ENCODE measurements around the gene ASIC4.

The ASIC4 gene

DNA sequence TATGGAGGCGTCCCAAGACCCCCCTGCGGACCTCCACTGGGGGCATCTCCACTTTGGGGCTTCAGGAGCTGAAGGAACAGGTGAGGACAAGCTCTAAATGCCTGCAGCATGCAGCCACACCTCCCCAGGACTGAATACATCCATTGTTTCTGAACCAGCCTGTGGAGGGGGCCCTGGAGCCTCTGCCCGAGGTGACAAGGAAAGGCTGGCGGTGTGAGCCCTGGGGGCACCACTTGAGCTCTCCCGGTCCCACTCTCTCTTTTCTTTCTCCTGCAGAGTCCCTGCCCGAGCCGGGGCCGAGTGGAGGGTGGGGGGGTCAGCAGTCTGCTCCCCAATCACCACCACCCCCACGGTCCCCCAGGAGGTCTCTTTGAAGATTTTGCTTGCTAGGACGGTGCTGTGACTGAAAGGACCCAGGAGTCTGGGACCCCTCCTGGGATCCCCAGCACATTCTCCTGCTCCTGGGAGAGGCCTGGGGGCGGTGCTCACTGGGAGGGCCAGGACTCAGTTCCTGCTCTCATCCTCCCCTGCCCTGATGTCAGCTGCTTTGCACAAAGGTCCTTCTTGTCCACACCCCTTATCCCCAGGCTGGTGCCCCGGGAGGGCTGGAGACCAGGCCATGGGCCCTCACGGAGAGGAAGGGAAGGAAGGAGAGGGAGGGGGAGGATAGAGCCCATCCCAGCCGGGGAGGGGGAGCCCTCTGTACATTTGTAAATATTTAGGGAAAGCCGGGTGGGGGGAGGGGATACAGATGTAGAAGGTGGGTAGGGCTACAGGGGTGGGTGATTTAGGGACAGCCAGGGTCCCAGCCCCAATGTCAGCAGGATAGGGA is 23.6 kb downstream of the ASIC4 start:
- H3K27me3 ChIP-seq (ENCODE audit: control insufficient read depth in 3 of 3, insufficient read depth in 3 of 3, low read depth in 1 of 3, low read length in 3 of 3), result peaks cover 0 to 21% (median 10%) of the 10 kb centered on the region in 3 experiments
- DNase-seq (ENCODE audit: low spot score), result no peak
- peak overlapping the region; percentile 82 for H2BK15ac ChIP-seq (ENCODE audit: low read length)
- H3K14ac ChIP-seq (ENCODE audit: low read length), result no peak overlapping the region
- no peak overlapping the region for H2AFZ ChIP-seq (ENCODE audit: low read length)
- H3K36me3 ChIP-seq (replicated peaks in 1 of 2; ENCODE audit: control insufficient read depth in 2 of 2, insufficient read depth in 2 of 2, low read length in 2 of 2), result peaks cover 13 to 32% of the 10 kb centered on the region in 2 donors
- peaks cover 18 to 23% of the 10 kb centered on the region in 2 donors for H3K4me1 ChIP-seq (ENCODE audit: control insufficient read depth in 2 of 2, insufficient read depth in 1 of 2, low read depth in 1 of 2, low read length in 2 of 2)
- WGBS, 2 donors (ENCODE audit: extremely low coverage in 2 of 2, insufficient read length in 2 of 2, insufficient replicate concordance in 1 of 2), result no CpG with 5 or more reads among the region's 15 CpGs
- H4K91ac ChIP-seq (ENCODE audit: low read depth, low read length, poor library complexity), result no peak overlapping the region
- peak overlapping the region; percentile 9 for H4K8ac ChIP-seq (ENCODE audit: low read depth, low read length)
- H3K79me1 ChIP-seq (ENCODE audit: low read depth, low read length), result peaks cover 2% of the 10 kb centered on the region
- no peak overlapping the region for H2BK12ac ChIP-seq (ENCODE audit: low read length)
- H3K9me3 ChIP-seq (replicated peaks in 1 of 2; ENCODE audit: control insufficient read depth in 2 of 2, insufficient read depth in 1 of 2, low read depth in 1 of 2, low read length in 2 of 2), result no peaks in the 10 kb centered on the region
- peak overlapping the region; percentile 3 for H3K4me2 ChIP-seq (ENCODE audit: insufficient read depth, low read length, poor library complexity, severe bottlenecking)
- peak overlapping the region; percentile 56 for H3K9ac ChIP-seq (ENCODE audit: low read depth, low read length, poor library complexity)
- no peak overlapping the region for H3K4ac ChIP-seq (ENCODE audit: low read length)
- H2BK5ac ChIP-seq (ENCODE audit: low read length), result no peak overlapping the region
- no peak overlapping the region for H2BK120ac ChIP-seq (ENCODE audit: low read depth, low read length)
- peak overlapping the region; percentile 86 for H3K23ac ChIP-seq (ENCODE audit: low read depth, low read length, poor library complexity)
- H3K27ac ChIP-seq (replicated peaks; ENCODE audit: low read length), result no peak overlapping the region
- peak overlapping the region; percentile 73 for H3K18ac ChIP-seq (ENCODE audit: low read length)
- H2AK5ac ChIP-seq (ENCODE audit: low read depth, low read length), result peak overlapping the region; percentile 96
- no peak overlapping the region for H3K4me3 ChIP-seq (ENCODE audit: low read length in 2 of 2)

GRCh38 chr2:219538504-219538951 is 24.2 kb downstream of the ASIC4 start:
- Histone ChIP-seq H3K4me2 (ENCODE audit: insufficient read depth, low read length, poor library complexity, severe bottlenecking) (no peak overlapping the region), H3K18ac (ENCODE audit: low read length) (peak overlapping the region; percentile 73), H2AFZ (ENCODE audit: low read length) (no peak overlapping the region), H3K4ac (ENCODE audit: low read length) (peak overlapping the region; percentile 70), H3K14ac (ENCODE audit: low read length) (no peak overlapping the region), H2BK15ac (ENCODE audit: low read length) (no peak overlapping the region), H3K36me3 (replicated peaks in 1 of 2; ENCODE audit: control insufficient read depth in 2 of 2, insufficient read depth in 2 of 2, low read length in 2 of 2) (peaks cover 13 to 32% of the 10 kb centered on the region in 2 donors), H3K9ac (ENCODE audit: low read depth, low read length, poor library complexity) (peak overlapping the region; percentile 56), H3K27ac (replicated peaks; ENCODE audit: low read length) (no peak overlapping the region), H3K4me1 (ENCODE audit: control insufficient read depth in 2 of 2, insufficient read depth in 1 of 2, low read depth in 1 of 2, low read length in 2 of 2) (peaks cover 19 to 23% of the 10 kb centered on the region in 2 donors), H3K9me3 (replicated peaks in 1 of 2; ENCODE audit: control insufficient read depth in 2 of 2, insufficient read depth in 1 of 2, low read depth in 1 of 2, low read length in 2 of 2) (no peaks in the 10 kb centered on the region), H2AK5ac (ENCODE audit: low read depth, low read length) (peak overlapping the region; percentile 96), H2BK120ac (ENCODE audit: low read depth, low read length) (peak overlapping the region; percentile 83), H2BK12ac (ENCODE audit: low read length) (peak overlapping the region; percentile 17), H4K91ac (ENCODE audit: low read depth, low read length, poor library complexity) (no peak overlapping the region), H4K8ac (ENCODE audit: low read depth, low read length) (peak overlapping the region; percentile 9), H3K79me1 (ENCODE audit: low read depth, low read length) (peaks cover 2% of the 10 kb centered on the region), H2BK5ac (ENCODE audit: low read length) (no peak overlapping the region), H3K27me3 (ENCODE audit: control insufficient read depth in 3 of 3, insufficient read depth in 3 of 3, low read depth in 1 of 3, low read length in 3 of 3) (peaks cover 0 to 15% (median 11%) of the 10 kb centered on the region in 3 experiments), H3K4me3 (ENCODE audit: low read length in 2 of 2) (no peak overlapping the region), H3K23ac (ENCODE audit: low read depth, low read length, poor library complexity) (no peak overlapping the region)
- WGBS, 2 donors (ENCODE audit: extremely low coverage in 2 of 2, insufficient read length in 2 of 2, insufficient replicate concordance in 1 of 2), result no CpG with 5 or more reads among the region's 6 CpGs
- DNase-seq (ENCODE audit: low spot score), result no peak

DNA sequence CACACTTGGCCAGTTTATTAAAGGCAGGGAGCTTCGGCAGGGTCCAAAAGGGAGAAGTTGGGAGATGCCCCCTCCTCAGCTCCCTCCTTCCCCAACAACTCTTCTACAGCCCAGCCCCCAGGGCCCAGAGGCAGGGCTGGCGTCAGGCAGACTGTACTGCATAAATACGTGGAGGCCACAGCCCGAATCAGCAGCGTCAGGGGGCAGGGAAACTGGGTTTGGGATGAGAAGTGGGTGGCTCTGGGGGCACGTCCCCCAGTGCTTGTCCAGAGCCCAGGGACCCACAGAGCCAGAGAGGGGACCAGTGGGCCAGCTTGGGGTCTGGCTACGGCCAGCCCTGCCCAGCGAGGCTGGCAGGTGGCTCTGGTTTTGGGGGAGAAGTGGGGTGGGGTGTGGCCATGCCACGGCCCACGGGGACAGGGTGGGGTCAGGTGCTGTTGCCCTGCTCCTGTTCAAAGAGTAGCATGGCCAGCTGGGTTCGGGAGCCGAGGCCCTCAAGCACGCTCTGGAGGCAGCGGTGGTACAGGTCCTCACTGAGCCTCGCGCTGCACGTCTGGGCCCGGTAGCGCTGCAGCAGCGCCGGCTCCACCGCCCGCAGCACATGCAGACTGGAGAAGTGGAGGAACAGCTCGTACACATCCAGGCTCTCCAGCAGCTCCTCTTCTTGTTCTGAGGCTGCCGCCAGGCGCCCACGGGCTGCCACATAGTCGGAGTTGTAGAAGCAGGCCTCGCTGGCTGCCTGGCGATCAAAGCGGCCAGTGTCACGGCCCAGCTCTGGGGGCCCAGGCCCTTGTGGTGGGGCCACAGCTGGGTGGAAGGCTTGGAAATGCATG is 24.9 kb downstream of the ASIC4 start:
- H3K9me3 ChIP-seq (replicated peaks in 1 of 2; ENCODE audit: control insufficient read depth in 2 of 2, insufficient read depth in 1 of 2, low read depth in 1 of 2, low read length in 2 of 2), result no peaks in the 10 kb centered on the region
- no peak overlapping the region for H2AK5ac ChIP-seq (ENCODE audit: low read depth, low read length)
- H3K9ac ChIP-seq (ENCODE audit: low read depth, low read length, poor library complexity), result no peak overlapping the region
- H3K36me3 ChIP-seq (replicated peaks in 1 of 2; ENCODE audit: control insufficient read depth in 2 of 2, insufficient read depth in 2 of 2, low read length in 2 of 2), result peaks cover 13 to 32% of the 10 kb centered on the region in 2 donors
- peaks cover 19 to 23% of the 10 kb centered on the region in 2 donors for H3K4me1 ChIP-seq (ENCODE audit: control insufficient read depth in 2 of 2, insufficient read depth in 1 of 2, low read depth in 1 of 2, low read length in 2 of 2)
- peak overlapping the region; percentile 89 for H2BK12ac ChIP-seq (ENCODE audit: low read length)
- H2BK15ac ChIP-seq (ENCODE audit: low read length), result peak overlapping the region; percentile 4
- peaks cover 2% of the 10 kb centered on the region for H3K79me1 ChIP-seq (ENCODE audit: low read depth, low read length)
- peak overlapping the region; percentile 41 for H3K18ac ChIP-seq (ENCODE audit: low read length)
- H3K23ac ChIP-seq (ENCODE audit: low read depth, low read length, poor library complexity), result peak overlapping the region; percentile 4
- no peak overlapping the region for H2AFZ ChIP-seq (ENCODE audit: low read length)
- no CpG with 5 or more reads among the region's 32 CpGs for WGBS, 2 donors (ENCODE audit: extremely low coverage in 2 of 2, insufficient read length in 2 of 2, insufficient replicate concordance in 1 of 2)
- no peak for DNase-seq (ENCODE audit: low spot score)
- no peak overlapping the region for H4K8ac ChIP-seq (ENCODE audit: low read depth, low read length)
- H3K4me3 ChIP-seq (ENCODE audit: low read length in 2 of 2), result no peak overlapping the region
- H2BK5ac ChIP-seq (ENCODE audit: low read length), result no peak overlapping the region
- H3K4me2 ChIP-seq (ENCODE audit: insufficient read depth, low read length, poor library complexity, severe bottlenecking), result no peak overlapping the region
- peak overlapping the region; percentile 6 for H3K14ac ChIP-seq (ENCODE audit: low read length)
- no peak overlapping the region for H3K27ac ChIP-seq (replicated peaks; ENCODE audit: low read length)
- H4K91ac ChIP-seq (ENCODE audit: low read depth, low read length, poor library complexity), result no peak overlapping the region
- H2BK120ac ChIP-seq (ENCODE audit: low read depth, low read length), result peak overlapping the region; percentile 83
- H3K27me3 ChIP-seq (ENCODE audit: control insufficient read depth in 3 of 3, insufficient read depth in 3 of 3, low read depth in 1 of 3, low read length in 3 of 3), result peaks cover 0 to 11% (median 8%) of the 10 kb centered on the region in 3 experiments
- no peak overlapping the region for H3K4ac ChIP-seq (ENCODE audit: low read length)
